ENCODE results near the gene BTBD9.

DNA sequence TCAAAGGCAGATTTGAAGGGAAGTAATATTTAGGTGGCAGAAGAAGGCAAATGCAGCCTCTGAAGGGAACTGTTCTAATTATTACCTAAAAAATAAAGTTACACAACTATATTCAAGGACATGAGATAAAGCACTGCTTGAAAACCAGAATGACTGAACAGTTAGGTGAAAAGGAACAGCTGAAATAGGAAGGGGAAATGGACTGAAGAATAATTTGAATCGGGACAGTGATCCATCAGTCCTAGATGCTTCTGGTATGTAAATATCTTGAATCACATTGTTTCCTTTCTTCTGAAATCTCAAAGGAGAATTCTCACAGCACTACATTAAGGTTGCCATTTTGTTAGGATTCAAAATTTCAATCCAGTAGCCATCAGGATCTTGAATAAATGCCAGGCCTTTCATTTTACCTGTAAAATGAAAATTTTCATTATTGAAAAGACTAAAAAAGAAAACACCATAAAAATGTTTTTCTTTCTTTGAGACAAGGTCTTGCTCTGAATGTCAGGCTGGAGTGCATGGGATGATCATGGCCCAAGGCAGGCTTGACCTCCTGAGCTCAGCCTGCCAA lies 37.3 kb upstream of the BTBD9 start:
- TF ChIP-seq, protein P1, sequence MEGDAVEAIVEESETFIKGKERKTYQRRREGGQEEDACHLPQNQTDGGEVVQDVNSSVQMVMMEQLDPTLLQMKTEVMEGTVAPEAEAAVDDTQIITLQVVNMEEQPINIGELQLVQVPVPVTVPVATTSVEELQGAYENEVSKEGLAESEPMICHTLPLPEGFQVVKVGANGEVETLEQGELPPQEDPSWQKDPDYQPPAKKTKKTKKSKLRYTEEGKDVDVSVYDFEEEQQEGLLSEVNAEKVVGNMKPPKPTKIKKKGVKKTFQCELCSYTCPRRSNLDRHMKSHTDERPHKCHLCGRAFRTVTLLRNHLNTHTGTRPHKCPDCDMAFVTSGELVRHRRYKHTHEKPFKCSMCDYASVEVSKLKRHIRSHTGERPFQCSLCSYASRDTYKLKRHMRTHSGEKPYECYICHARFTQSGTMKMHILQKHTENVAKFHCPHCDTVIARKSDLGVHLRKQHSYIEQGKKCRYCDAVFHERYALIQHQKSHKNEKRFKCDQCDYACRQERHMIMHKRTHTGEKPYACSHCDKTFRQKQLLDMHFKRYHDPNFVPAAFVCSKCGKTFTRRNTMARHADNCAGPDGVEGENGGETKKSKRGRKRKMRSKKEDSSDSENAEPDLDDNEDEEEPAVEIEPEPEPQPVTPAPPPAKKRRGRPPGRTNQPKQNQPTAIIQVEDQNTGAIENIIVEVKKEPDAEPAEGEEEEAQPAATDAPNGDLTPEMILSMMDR (IDR thresholded peaks at IDR 0.05) = no peak
- TF ChIP-seq POLR2A (IDR thresholded peaks at IDR 0.05) = no peak

Data from Peyer's patch (tissue), 4 donors.